Measurements from ENCODE around the gene ACTA1.

DNA sequence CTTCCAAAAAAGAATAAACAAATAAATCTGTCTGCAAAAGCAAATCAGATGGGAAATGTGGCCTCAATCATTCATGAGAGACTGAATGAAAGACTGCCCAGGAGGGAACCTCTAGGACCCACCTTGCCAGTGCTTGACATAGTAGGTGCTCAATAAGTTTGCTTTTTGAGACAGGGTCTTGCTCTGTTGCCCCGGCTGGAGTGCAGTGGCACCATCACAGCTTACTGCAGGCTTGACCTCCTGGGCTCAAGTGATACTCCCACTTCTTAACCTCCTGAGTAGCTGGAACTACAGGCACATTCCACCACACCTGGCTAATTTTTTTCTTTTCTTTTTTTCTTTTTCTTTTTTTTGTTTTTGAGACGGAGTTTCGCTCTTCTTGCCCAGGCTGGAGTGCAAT, 50.7 kb downstream of the ACTA1 start:
- TF ChIP-seq EZH2 (IDR thresholded peaks at IDR 0.05; ENCODE audit: low read length, unreplicated experiment) (no peak), CTCF (conservative IDR thresholded peaks at IDR 0.05; ENCODE audit: low read depth, low read length) (no peak), EZH2phosphoT487 (IDR thresholded peaks at IDR 0.05; ENCODE audit: borderline replicate concordance, low read length) (no peak)
